Activated CD4-positive, alpha-beta T cell treated with anti-CD3 and anti-CD28 coated beads, Interleukin-2, amount 10 ng/mL, durations not matched to agents 7 days and 5 days (primary cell): ENCODE results near the gene PHB1. TPM values are rescaled to one million over a fixed set of nuclear protein-coding genes. Genes with fewer than 3 reads are reported as not detected.
"Not testable (repeated sequence)": the region's sequence is repeated elsewhere in the genome, so short reads cannot be mapped to it uniquely, and the experiment has no call there.

Experiments
- CTCF ChIA-PET: fragments of 350-600 bp; sonication (Branson Sonifier 250); formaldehyde crosslinking; loops from one replicate; lab custom pipeline; 2021; ENCODE audit warnings: antibody characterized with exemption; lab: Charles Lee
- POLR2A ChIA-PET: fragments of 350-600 bp; sonication (Branson Sonifier 250); formaldehyde crosslinking; loops from one replicate; lab custom pipeline; 2021; ENCODE audit warnings: antibody characterized with exemption; lab: Charles Lee
- DNase-seq: peaks from one replicate; pipeline ENCODE4 v3.0.0-alpha.2; 2020
- H3K27ac Mint-ChIP-seq: one replicate; pipeline ENCODE4 v1.8.0; 2021; ENCODE audit warnings: mild to moderate bottlenecking, moderate library complexity, mixed read lengths
- H3K27me3 Mint-ChIP-seq: one replicate; pipeline ENCODE4 v1.8.0; 2021; ENCODE audit warnings: mixed read lengths
- H3K36me3 Mint-ChIP-seq: one replicate; pipeline ENCODE4 v1.8.0; 2021; ENCODE audit warnings: low read depth, mixed read lengths
- H3K4me1 Mint-ChIP-seq: one replicate; pipeline ENCODE4 v1.8.0; 2021; ENCODE audit warnings: mixed read lengths
- H3K4me3 Mint-ChIP-seq: one replicate; pipeline ENCODE4 v1.8.0; 2021; ENCODE audit warnings: mild to moderate bottlenecking, moderate library complexity, mixed read lengths
- H3K9me3 Mint-ChIP-seq: one replicate; pipeline ENCODE4 v1.8.0; 2021; ENCODE audit warnings: mixed read lengths
- total RNA-seq, 2 experiments: library from RNA; stranded (reverse); gene quantifications; one replicate each; pipeline ENCODE4 v1.2.3, GENCODE V29; 2021

Gene PHB1
- total RNA-seq, 2 experiments from 2014 or later = 132 to 153 TPM

- ChIA-PET CTCF (interaction anchor here (0.6 to 1.6 kb wide), 6 partner anchors 14 to 74 kb away, joined by 3 to 6 read pairs (median 3); no protein-coding TSS in a partner anchor), POLR2A (no interaction called here)
- DNase-seq = no peak
- peaks cover 47% of the 10 kb centered on the region for H3K4me1 Mint-ChIP-seq
- H3K27ac Mint-ChIP-seq = no peak overlapping the region
- H3K27me3 Mint-ChIP-seq = peaks cover 2% of the 10 kb centered on the region
- no peak overlapping the region for H3K4me3 Mint-ChIP-seq
- H3K9me3 Mint-ChIP-seq = no peaks in the 10 kb centered on the region
- no peaks in the 10 kb centered on the region for H3K36me3 Mint-ChIP-seq
These were observed 21.0 kb downstream of the PHB1 start for GRCh38 chr17:49393491-49394255.

GRCh38 chr17:49390548-49391324, 23.9 kb downstream of the PHB1 start:
- Mint-ChIP-seq H3K9me3 (no peaks in the 10 kb centered on the region), H3K27ac (peak overlapping the region; percentile 89), H3K36me3 (peaks cover 1% of the 10 kb centered on the region), H3K4me1 (peaks cover 64% of the 10 kb centered on the region), H3K4me3 (no peak overlapping the region), H3K27me3 (peaks cover 3% of the 10 kb centered on the region)
- ChIA-PET CTCF (interaction anchor here (0.5 to 1.9 kb wide), 5 partner anchors 9 to 75 kb away, joined by 3 to 4 read pairs (median 4); no protein-coding TSS in a partner anchor), POLR2A (no interaction called here)
- no peak for DNase-seq

- Mint-ChIP-seq H3K4me1 (peaks cover 61% of the 10 kb centered on the region), H3K27ac (peak overlapping the region; percentile 92)
- not testable (repeated sequence) for H3K27me3 Mint-ChIP-seq, H3K9me3 Mint-ChIP-seq, H3K4me3 Mint-ChIP-seq, H3K36me3 Mint-ChIP-seq, DNase-seq
- ChIA-PET POLR2A (interaction anchor here (0.6 kb wide), 1 partner anchor 66 kb away, joined by 4 read pairs; no protein-coding TSS in a partner anchor), CTCF (interaction anchor here (0.9 to 1.9 kb wide), 4 partner anchors 7 to 19 kb away, joined by 3 to 5 read pairs (median 4); no protein-coding TSS in a partner anchor)
These were observed 25.0 kb downstream of the PHB1 start for GRCh38 chr17:49389514-49390347.

- Mint-ChIP-seq H3K36me3 (peaks cover 1% of the 10 kb centered on the region), H3K9me3 (no peaks in the 10 kb centered on the region), H3K4me1 (peaks cover 56% of the 10 kb centered on the region), H3K4me3 (peak overlapping the region; percentile 51), H3K27me3 (peaks cover 3% of the 10 kb centered on the region), H3K27ac (peak overlapping the region; percentile 92)
- no peak for DNase-seq
- ChIA-PET CTCF (interaction anchor here (0.9 to 1.7 kb wide), 6 partner anchors 8 to 68 kb away, joined by 3 to 9 read pairs (median 4); no protein-coding TSS in a partner anchor), POLR2A (interaction anchor here (0.5 to 0.6 kb wide), 2 partner anchors 65 to 178 kb away, joined by 3 to 4 read pairs; partner anchors contain the start of genes ABI3 and GNGT2)
These were observed 25.8 kb downstream of the PHB1 start for GRCh38 chr17:49388692-49389513.

- Mint-ChIP-seq H3K36me3 (peaks cover 1% of the 10 kb centered on the region), H3K27ac (peak overlapping the region; percentile 92), H3K9me3 (no peaks in the 10 kb centered on the region), H3K4me1 (peaks cover 50% of the 10 kb centered on the region), H3K4me3 (peak overlapping the region; percentile 51), H3K27me3 (peaks cover 3% of the 10 kb centered on the region)
- ChIA-PET CTCF (interaction anchor here (0.7 to 1.7 kb wide), 6 partner anchors 9 to 67 kb away, joined by 3 to 9 read pairs (median 4); no protein-coding TSS in a partner anchor), POLR2A (interaction anchor here (0.5 kb wide), 1 partner anchor 178 kb away, joined by 3 read pairs; the partner anchor contains the start of genes ABI3 and GNGT2)
- DNase-seq = peak; percentile 34
These were observed 26.4 kb downstream of the PHB1 start for GRCh38 chr17:49388290-49388640.

GRCh38 chr17:49387498-49388289, 27.0 kb downstream of the PHB1 start:
- H3K9me3 Mint-ChIP-seq = no peaks in the 10 kb centered on the region
- H3K4me3 Mint-ChIP-seq = peak overlapping the region; percentile 51
- H3K36me3 Mint-ChIP-seq = peaks cover 1% of the 10 kb centered on the region
- H3K4me1 Mint-ChIP-seq = peaks cover 50% of the 10 kb centered on the region
- POLR2A ChIA-PET = interaction anchor here (0.5 kb wide), 1 partner anchor 469 kb away, joined by 3 read pairs; no protein-coding TSS in a partner anchor
- H3K27me3 Mint-ChIP-seq = peaks cover 3% of the 10 kb centered on the region
- no peak for DNase-seq
- CTCF ChIA-PET = interaction anchor here (0.7 to 1.7 kb wide), 4 partner anchors 10 to 67 kb away, joined by 3 to 9 read pairs (median 4); no protein-coding TSS in a partner anchor
- peak overlapping the region; percentile 92 for H3K27ac Mint-ChIP-seq

- H3K36me3 Mint-ChIP-seq = peaks cover 1% of the 10 kb centered on the region
- no peaks in the 10 kb centered on the region for H3K9me3 Mint-ChIP-seq
- ChIA-PET CTCF (interaction anchor here (1.0 to 1.5 kb wide), 3 partner anchors 11 to 18 kb away, joined by 3 to 9 read pairs (median 3); no protein-coding TSS in a partner anchor), POLR2A (no interaction called here)
- DNase-seq = no peak
- H3K27ac Mint-ChIP-seq = peak overlapping the region; percentile 69
- peaks cover 47% of the 10 kb centered on the region for H3K4me1 Mint-ChIP-seq
- H3K4me3 Mint-ChIP-seq = no peak overlapping the region
- peaks cover 3% of the 10 kb centered on the region for H3K27me3 Mint-ChIP-seq
These were observed 28.3 kb downstream of the PHB1 start for GRCh38 chr17:49386373-49386772.

GRCh38 chr17:49384951-49385350, 29.7 kb downstream of the PHB1 start:
- peaks cover 3% of the 10 kb centered on the region for H3K36me3 Mint-ChIP-seq
- CTCF ChIA-PET = no interaction called here
- peaks cover 3% of the 10 kb centered on the region for H3K27me3 Mint-ChIP-seq
- no peak overlapping the region for H3K27ac Mint-ChIP-seq
- no peaks in the 10 kb centered on the region for H3K9me3 Mint-ChIP-seq
- peaks cover 33% of the 10 kb centered on the region for H3K4me1 Mint-ChIP-seq
- POLR2A ChIA-PET = no interaction called here
- no peak overlapping the region for H3K4me3 Mint-ChIP-seq
- DNase-seq = no peak

- Mint-ChIP-seq H3K27ac (no peak overlapping the region), H3K4me1 (peaks cover 16% of the 10 kb centered on the region), H3K9me3 (no peaks in the 10 kb centered on the region), H3K4me3 (no peak overlapping the region), H3K36me3 (peaks cover 4% of the 10 kb centered on the region), H3K27me3 (peaks cover 9% of the 10 kb centered on the region)
- ChIA-PET CTCF (interaction anchor here (0.9 to 1.9 kb wide), 2 partner anchors 12 to 16 kb away, joined by 3 to 4 read pairs; no protein-coding TSS in a partner anchor), POLR2A (no interaction called here)
- DNase-seq = no peak
These were observed 31.6 kb downstream of the PHB1 start for GRCh38 chr17:49383060-49383459.

GRCh38 chr17:49382556-49382955, 32.1 kb downstream of the PHB1 start:
- Mint-ChIP-seq H3K4me1 (peaks cover 11% of the 10 kb centered on the region), H3K4me3 (no peak overlapping the region), H3K9me3 (no peaks in the 10 kb centered on the region), H3K27me3 (peaks cover 9% of the 10 kb centered on the region), H3K36me3 (peaks cover 4% of the 10 kb centered on the region), H3K27ac (no peak overlapping the region)
- ChIA-PET POLR2A (no interaction called here), CTCF (interaction anchor here (0.9 to 1.9 kb wide), 2 partner anchors 12 to 17 kb away, joined by 3 to 4 read pairs; no protein-coding TSS in a partner anchor)
- DNase-seq = no peak
